ENCODE measurements around the gene TBC1D4.

- TF ChIP-seq CTCF (IDR thresholded peaks at IDR 0.05) (no peak), POLR2A (IDR thresholded peaks at IDR 0.05) (no peak), POLR2AphosphoS5 (IDR thresholded peaks at IDR 0.05) (no peak)
Measured at GRCh38 chr13:75375329-75375728, 106.6 kb downstream of the TBC1D4 start.
